Endothelial cell of umbilical vein (primary cell): ENCODE measurements around the gene SPDYC. TPM values are rescaled to one million over a fixed set of nuclear protein-coding genes. Genes with fewer than 3 reads are reported as not detected.

Source experiments
- BruUV-seq: library from RNA; stranded (reverse); fragments of 400-500 nt; replicated peaks from 2 replicates; lab custom pipeline; 2021; lab: Mats Ljungman, UMichigan
- CTCF ChIA-PET: fragments of 300-600, 350-600 bp; sonication (Branson Sonifier 250); formaldehyde crosslinking; loops from one replicate; lab custom pipeline; 2021; ENCODE audit warnings: antibody characterized with exemption, inconsistent platforms; lab: Charles Lee
- POLR2A ChIA-PET: fragments of 300-600, 350-600 bp; sonication (Branson Sonifier 250); formaldehyde crosslinking; loops from one replicate; lab custom pipeline; 2021; ENCODE audit warnings: antibody characterized with exemption, inconsistent platforms; lab: Charles Lee
- DNase-seq: peaks from one replicate; pipeline ENCODE4 v3.0.0-alpha.2; 2011; ENCODE audit warnings: low read depth, low spot score
- FAIRE-seq: peaks from 2 replicates; lab custom pipeline; 2011; peaks lifted over from hg19 to GRCh38; lab: Jason Lieb, UNC
- H2AFZ ChIP-seq: 2 replicates; pipeline ENCODE4 v1.6.0; 2012; ENCODE audit warnings: low read depth, low read length, control low read depth, inconsistent platforms
- H3K27ac ChIP-seq: 2 replicates; pipeline ENCODE4 v1.5.1; 2011; ENCODE audit warnings: low read depth, mild to moderate bottlenecking, control low read depth, low read length, moderate library complexity; ENCODE audit not compliant: insufficient read depth
- H3K27me3 ChIP-seq, 2 experiments: 2 replicates each; pipeline versions ENCODE4 v1.6.0 to v1.6.1; 2011; ENCODE audit warnings: low read length in 2 of 2, mixed read lengths in 1 of 2; ENCODE audit not compliant: control insufficient read depth in 2 of 2, insufficient read depth in 2 of 2
- H3K36me3 ChIP-seq, 2 experiments: 2 replicates in 1 of 2; 3 replicates in 1 of 2; pipeline ENCODE4 v1.5.1; 2011; ENCODE audit warnings: low read length in 2 of 2, mild to moderate bottlenecking in 1 of 2, moderate library complexity in 1 of 2; ENCODE audit not compliant: control insufficient read depth in 2 of 2, insufficient read depth in 2 of 2; ENCODE audit errors: extremely low read depth in 1 of 2
- H3K4me1 ChIP-seq: 3 replicates; pipeline ENCODE4 v1.5.1; 2011; ENCODE audit warnings: mild to moderate bottlenecking, low read length; ENCODE audit not compliant: control insufficient read depth, insufficient read depth; ENCODE audit errors: extremely low read depth
- H3K4me2 ChIP-seq: 2 replicates; pipeline ENCODE4 v1.6.1; 2011; ENCODE audit warnings: low read length, control low read depth, mixed read lengths; ENCODE audit not compliant: insufficient read depth
- H3K4me3 ChIP-seq, 3 experiments: fragments of 200-600 bp in 1 of 3; sonication (generic), shearing (Covaris generic) in 1 of 3; replicated peaks in 1 of 3; 2 replicates each; pipeline ENCODE4 v1.5.1; 2011 to 2016; ENCODE audit warnings: control low read depth in 3 of 3, low read length in 3 of 3, mild to moderate bottlenecking in 2 of 3, inconsistent platforms in 1 of 3, low read depth in 1 of 3, moderate library complexity in 1 of 3; ENCODE audit not compliant: insufficient read depth in 1 of 3
- H3K79me2 ChIP-seq: 2 replicates; pipeline ENCODE4 v1.6.0; 2012; ENCODE audit warnings: low read length, inconsistent platforms; ENCODE audit not compliant: control insufficient read depth, insufficient read depth
- H3K9ac ChIP-seq: replicated peaks from 2 replicates; pipeline ENCODE3; 2011; ENCODE audit warnings: low read length, control low read depth; ENCODE audit not compliant: insufficient read depth; ENCODE audit errors: extremely low read depth
- H3K9me1 ChIP-seq: replicated peaks from 3 replicates; pipeline ENCODE4 v1.6.0; 2011; ENCODE audit warnings: mild to moderate bottlenecking, low read length; ENCODE audit not compliant: control insufficient read depth, insufficient read depth; ENCODE audit errors: extremely low read depth
- H3K9me3 ChIP-seq: replicated peaks from 2 replicates; pipeline ENCODE4 v1.5.1; 2012; ENCODE audit warnings: low read length, inconsistent platforms; ENCODE audit not compliant: control insufficient read depth, insufficient read depth
- H4K20me1 ChIP-seq: replicated peaks from 2 replicates; pipeline ENCODE3; 2011; ENCODE audit warnings: mild to moderate bottlenecking, low read length; ENCODE audit not compliant: control insufficient read depth, insufficient read depth; ENCODE audit errors: extremely low read depth
- EZH2 ChIP-seq: IDR thresholded peaks from 2 replicates; pipeline ENCODE4 v1.6.1; 2012; ENCODE audit warnings: borderline replicate concordance, low read depth, mild to moderate bottlenecking, moderate library complexity, low read length, inconsistent platforms; ENCODE audit not compliant: severe bottlenecking
- FOS ChIP-seq: IDR thresholded peaks from 2 replicates; pipeline ENCODE4 v1.6.1; 2011; ENCODE audit warnings: mild to moderate bottlenecking, low read length, moderate library complexity, borderline replicate concordance; ENCODE audit not compliant: insufficient read depth
- GATA2 ChIP-seq: IDR thresholded peaks from 2 replicates; pipeline ENCODE4 v1.7.0; 2011; ENCODE audit warnings: low read depth, mild to moderate bottlenecking, moderate library complexity, mixed read lengths, low read length; ENCODE audit not compliant: insufficient read length, insufficient read depth
- JUN ChIP-seq: IDR thresholded peaks from 2 replicates; pipeline ENCODE4 v1.6.1; 2011; ENCODE audit warnings: borderline replicate concordance, low read depth; ENCODE audit not compliant: insufficient read length, insufficient read depth
- MYC ChIP-seq: IDR thresholded peaks from one replicate; pipeline ENCODE4 v1.6.1; 2011; ENCODE audit warnings: mild to moderate bottlenecking, low read depth, low read length
- POLR2A ChIP-seq: IDR thresholded peaks from 2 replicates; pipeline ENCODE4 v1.6.1; 2012; ENCODE audit warnings: low read depth, mild to moderate bottlenecking, control low read depth, low read length
- POLR2AphosphoS5 ChIP-seq: IDR thresholded peaks from 2 replicates; pipeline ENCODE4 v1.6.1; 2012; ENCODE audit warnings: low read depth, mild to moderate bottlenecking, control low read depth, low read length, moderate library complexity; ENCODE audit not compliant: insufficient read depth
- dilution Hi-C: fragments of 300-500 bp; cut with MboI; formaldehyde crosslinking; loops from one replicate; pipeline ENCODE4 v1.15.0; 2019; ENCODE audit warnings: low sequenced_read_pairs; ENCODE audit not compliant: extremely low pct_ligation_motif_present
- intact Hi-C: fragments of 100-400 bp; cut with micrococcal nuclease; formaldehyde crosslinking; loops from one replicate; pipeline ENCODE4 v1.10.0; 2022
- polyA plus RNA-seq, 4 experiments: library from polyadenylated mRNA; depleted of rRNA in 3 of 4; stranded (reverse) in 3 of 4; unstranded in 1 of 4; fragments of >200 nt; gene quantifications; 2 replicates each; pipeline versions ENCODE4 v1.2.1 to v1.2.3, GENCODE V29; 2011 to 2012; ENCODE audit warnings: missing spikeins in 1 of 4
- total RNA-seq: library from RNA; stranded (reverse); gene quantifications from 2 replicates; pipeline ENCODE4 v1.2.3, GENCODE V29; 2021
- TF ChIP-seq, protein P1 (sequence below), 2 donors: IDR thresholded peaks; 1 replicate in 1 of 2; 2 replicates in 1 of 2; pipeline ENCODE4 v1.5.1; 2011; ENCODE audit warnings: low read length in 2 of 2, mild to moderate bottlenecking in 2 of 2, moderate library complexity in 2 of 2, control low read depth in 1 of 2, inconsistent platforms in 1 of 2, low read depth in 1 of 2; ENCODE audit not compliant: insufficient read depth in 1 of 2; ENCODE audit errors: extremely low read depth in 1 of 2
- TF ChIP-seq, protein P2 (sequence below): IDR thresholded peaks from 2 replicates; pipeline ENCODE4 v1.6.1; 2011; ENCODE audit not compliant: insufficient read depth, insufficient read length

SPDYC gene
- total and polyA plus RNA-seq, 2 donors (not counting 3 experiments of a cell fraction or from before 2014, with no cell fraction given): not detected

DNA sequence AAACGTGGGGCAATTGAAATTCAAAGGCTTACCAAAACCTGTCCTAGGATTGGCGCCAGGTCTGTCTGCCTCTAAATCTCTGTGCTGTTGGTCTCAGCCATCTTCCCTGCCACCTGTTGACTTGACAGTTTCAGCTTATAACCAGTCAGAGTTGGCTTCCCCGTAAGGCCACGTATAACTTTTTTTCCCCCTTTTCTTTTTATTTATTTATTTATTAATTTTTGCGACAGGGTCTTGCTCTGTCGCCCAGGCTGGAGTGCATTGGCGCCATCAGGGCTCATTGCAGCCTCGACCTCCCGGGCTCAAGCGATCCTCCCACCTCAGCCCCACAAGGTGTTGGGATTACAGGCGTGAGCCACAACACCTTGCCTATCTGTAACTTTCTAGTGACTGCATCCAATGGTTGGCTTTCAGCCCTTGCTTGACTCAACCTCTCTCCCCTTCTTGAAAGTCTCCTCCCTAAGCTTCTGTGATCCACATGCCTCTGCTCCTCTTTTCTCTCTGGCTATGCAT lies 34.3 kb upstream of the SPDYC start:
- intact Hi-C loops (loop anchor here (1.0 kb wide), 1 partner anchor 13 kb away; the partner anchor contains the start of genes FAU and MRPL49), dilution Hi-C loops (no loop called here)
- CTCF ChIA-PET: interaction anchor here (0.9 to 4.0 kb wide), 10 partner anchors 9 to 180 kb away, joined by 3 to 27 read pairs (median 4); partner anchors contain the start of genes CAPN1 and TM7SF2
- Histone ChIP-seq H3K4me3 (peak overlapping the region in 2 of 3 experiments; percentile 51 to 62), H3K79me2 (peaks cover 14% of the 10 kb centered on the region), H3K4me1 (peaks cover 12% of the 10 kb centered on the region), H3K36me3 (peaks cover 0 to 16% of the 10 kb centered on the region in 2 experiments), H3K9me1 (no peaks in the 10 kb centered on the region), H3K27me3 (peaks cover 0 to 9% of the 10 kb centered on the region in 2 experiments), H3K9ac (no peak overlapping the region), H3K27ac (no peak overlapping the region), H4K20me1 (no peaks in the 10 kb centered on the region), H3K9me3 (no peaks in the 10 kb centered on the region), H3K4me2 (peak overlapping the region; percentile 62), H2AFZ (peak overlapping the region; percentile 42)
- POLR2A ChIA-PET: interaction anchor here (0.9 to 1.4 kb wide), 2 partner anchors 14 to 18 kb away, joined by 3 to 7 read pairs; partner anchors contain the start of genes FAU, MRPL49 and ZNHIT2
- no TSS peak for BruUV-seq
- FAIRE-seq (peak; percentile 21), DNase-seq (no peak)
- TF ChIP-seq MYC (no peak), FOS (no peak), POLR2A (no peak)
- TF ChIP-seq, protein P1, sequence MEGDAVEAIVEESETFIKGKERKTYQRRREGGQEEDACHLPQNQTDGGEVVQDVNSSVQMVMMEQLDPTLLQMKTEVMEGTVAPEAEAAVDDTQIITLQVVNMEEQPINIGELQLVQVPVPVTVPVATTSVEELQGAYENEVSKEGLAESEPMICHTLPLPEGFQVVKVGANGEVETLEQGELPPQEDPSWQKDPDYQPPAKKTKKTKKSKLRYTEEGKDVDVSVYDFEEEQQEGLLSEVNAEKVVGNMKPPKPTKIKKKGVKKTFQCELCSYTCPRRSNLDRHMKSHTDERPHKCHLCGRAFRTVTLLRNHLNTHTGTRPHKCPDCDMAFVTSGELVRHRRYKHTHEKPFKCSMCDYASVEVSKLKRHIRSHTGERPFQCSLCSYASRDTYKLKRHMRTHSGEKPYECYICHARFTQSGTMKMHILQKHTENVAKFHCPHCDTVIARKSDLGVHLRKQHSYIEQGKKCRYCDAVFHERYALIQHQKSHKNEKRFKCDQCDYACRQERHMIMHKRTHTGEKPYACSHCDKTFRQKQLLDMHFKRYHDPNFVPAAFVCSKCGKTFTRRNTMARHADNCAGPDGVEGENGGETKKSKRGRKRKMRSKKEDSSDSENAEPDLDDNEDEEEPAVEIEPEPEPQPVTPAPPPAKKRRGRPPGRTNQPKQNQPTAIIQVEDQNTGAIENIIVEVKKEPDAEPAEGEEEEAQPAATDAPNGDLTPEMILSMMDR (IDR thresholded peaks at IDR 0.05; ENCODE audit: extremely low read depth in 1 of 2, insufficient read depth in 1 of 2, low read depth in 1 of 2, low read length in 2 of 2): no peak

DNA sequence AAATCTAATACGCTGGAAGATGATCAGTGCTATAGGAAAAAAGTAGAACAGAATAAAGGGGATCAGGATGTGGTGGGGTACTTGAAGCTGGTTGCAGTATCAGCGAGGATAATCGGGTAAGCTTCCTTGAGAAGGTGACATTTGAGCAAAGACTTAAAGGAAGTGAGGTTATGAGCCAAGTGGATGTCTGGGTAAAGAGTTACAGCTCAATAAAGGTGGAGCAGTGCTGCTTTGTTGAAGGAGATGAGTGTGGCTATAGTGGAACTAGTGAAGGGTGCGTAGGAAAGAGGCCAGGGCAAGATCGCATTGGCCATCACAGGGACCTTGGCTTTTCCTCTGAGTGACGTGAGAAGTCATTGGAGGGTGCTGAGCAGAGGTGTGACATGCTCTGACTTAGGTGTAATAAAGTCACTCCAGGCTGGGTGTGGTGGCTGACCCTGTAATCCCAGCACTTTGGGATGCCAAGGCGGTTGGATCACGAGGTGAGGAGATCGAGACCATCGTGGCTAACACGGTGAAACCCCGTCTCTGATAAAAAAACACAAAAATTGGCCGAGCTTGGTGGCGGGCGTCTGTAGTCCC lies 33.4 kb upstream of the SPDYC start:
- no peak overlapping the region for H3K9ac ChIP-seq
- no peaks in the 10 kb centered on the region for H3K9me3 ChIP-seq
- H3K27ac ChIP-seq: no peak overlapping the region
- dilution Hi-C loops (no loop called here), intact Hi-C loops (no loop called here)
- no peaks in the 10 kb centered on the region for H4K20me1 ChIP-seq
- DNase-seq (no peak), FAIRE-seq (no peak)
- H3K79me2 ChIP-seq: peaks cover 14% of the 10 kb centered on the region
- H3K4me1 ChIP-seq: peaks cover 12% of the 10 kb centered on the region
- peaks cover 3 to 18% of the 10 kb centered on the region in 2 experiments for H3K27me3 ChIP-seq
- BruUV-seq: no TSS peak
- ChIA-PET CTCF (interaction anchor here (4.0 kb wide), 1 partner anchor 45 kb away, joined by 27 read pairs; the partner anchor contains the start of gene CAPN1), POLR2A (no interaction called here)
- TF ChIP-seq FOS (no peak), JUN (no peak), POLR2A (no peak), MYC (no peak), POLR2AphosphoS5 (no peak), GATA2 (no peak), EZH2 (no peak)
- TF ChIP-seq, protein P2, sequence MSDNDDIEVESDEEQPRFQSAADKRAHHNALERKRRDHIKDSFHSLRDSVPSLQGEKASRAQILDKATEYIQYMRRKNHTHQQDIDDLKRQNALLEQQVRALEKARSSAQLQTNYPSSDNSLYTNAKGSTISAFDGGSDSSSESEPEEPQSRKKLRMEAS: no peak
- TF ChIP-seq, protein P1 (IDR thresholded peaks at IDR 0.05; ENCODE audit: extremely low read depth in 1 of 2, insufficient read depth in 1 of 2, low read depth in 1 of 2, low read length in 2 of 2): no peak
- H3K4me2 ChIP-seq: no peak overlapping the region
- H2AFZ ChIP-seq: no peak overlapping the region
- H3K36me3 ChIP-seq: peaks cover 0 to 8% of the 10 kb centered on the region in 2 experiments
- H3K9me1 ChIP-seq: no peaks in the 10 kb centered on the region
- no peak overlapping the region for H3K4me3 ChIP-seq
